ENCODE measurements around the gene FBP1. TPM values are rescaled to one million over a fixed set of nuclear protein-coding genes. Genes with fewer than 3 reads are reported as not detected.

Gene FBP1
- total and polyA plus RNA-seq, 2 donors (not counting 3 experiments of a cell fraction or from before 2014, with no cell fraction given), result 2.5 to 3.8 TPM

GRCh38 chr9:94622087-94622800 lies 17.1 kb downstream of the FBP1 start:
- CTCF ChIA-PET, result interaction anchor here (0.8 kb wide), 1 partner anchor 9 kb away, joined by 3 read pairs; no protein-coding TSS in a partner anchor
- no peak overlapping the region for H3K4me3 ChIP-seq (replicated peaks in 1 of 3; ENCODE audit: insufficient read depth in 1 of 3, low read depth in 1 of 3, low read length in 3 of 3)
- no TSS peak for BruUV-seq (replicated peaks)

More at GRCh38 chr9:94622087-94622800, 17.1 kb downstream of the FBP1 start:
- POLR2A ChIA-PET, result no interaction called here
- H3K9me3 ChIP-seq (replicated peaks; ENCODE audit: control insufficient read depth, insufficient read depth, low read length), result no peaks in the 10 kb centered on the region
- FAIRE-seq, result no peak
- H3K27ac ChIP-seq (ENCODE audit: insufficient read depth, low read depth, low read length), result no peak overlapping the region
- no peaks in the 10 kb centered on the region for H3K9me1 ChIP-seq (replicated peaks; ENCODE audit: control insufficient read depth, extremely low read depth, insufficient read depth, low read length)
- no peaks in the 10 kb centered on the region for H3K27me3 ChIP-seq (ENCODE audit: control insufficient read depth in 2 of 2, insufficient read depth in 2 of 2, low read length in 2 of 2)
- H2AFZ ChIP-seq (ENCODE audit: low read depth, low read length), result no peak overlapping the region
- H3K4me2 ChIP-seq (ENCODE audit: insufficient read depth, low read length), result no peak overlapping the region
- no peak overlapping the region for H3K9ac ChIP-seq (replicated peaks; ENCODE audit: extremely low read depth, insufficient read depth, low read length)
- intact Hi-C loops (cut with micrococcal nuclease) (no loop called here), dilution Hi-C loops (cut with MboI; ENCODE audit: extremely low pct_ligation_motif_present, low sequenced_read_pairs) (no loop called here)
- H3K4me1 ChIP-seq (ENCODE audit: control insufficient read depth, extremely low read depth, insufficient read depth, low read length), result peaks cover 2% of the 10 kb centered on the region
- no peaks in the 10 kb centered on the region for H3K79me2 ChIP-seq (ENCODE audit: control insufficient read depth, insufficient read depth, low read length)
- TF ChIP-seq MYC (IDR thresholded peaks at IDR 0.05; ENCODE audit: low read depth, low read length) (no peak), CTCF (IDR thresholded peaks at IDR 0.05; ENCODE audit: extremely low read depth in 1 of 2, insufficient read depth in 1 of 2, low read depth in 1 of 2, low read length in 2 of 2) (no peak)
- DNase-seq (ENCODE audit: low read depth, low spot score), result no peak
- no peaks in the 10 kb centered on the region for H3K36me3 ChIP-seq (ENCODE audit: control insufficient read depth in 2 of 2, extremely low read depth in 1 of 2, insufficient read depth in 2 of 2, low read length in 2 of 2)
- no peaks in the 10 kb centered on the region for H4K20me1 ChIP-seq (replicated peaks; ENCODE audit: control insufficient read depth, extremely low read depth, insufficient read depth, low read length)
